SU-DHL-6 (cell line): ENCODE data around the gene TAF8.

ENCODE experiments used
- H2AFZ ChIP-seq: fragments of 200-600 bp; sonication (generic); 2 replicates; pipeline ENCODE4 v1.6.1; 2014; ENCODE audit warnings: low read depth, mild to moderate bottlenecking, moderate library complexity, mixed read lengths, antibody characterized with exemption, low read length; ENCODE audit not compliant: severe bottlenecking
- H3F3A ChIP-seq: fragments of 200-600 bp; shearing (Covaris generic); 2 replicates; pipeline ENCODE4 v1.6.0; 2016; ENCODE audit warnings: antibody characterized with exemption, mild to moderate bottlenecking; ENCODE audit not compliant: insufficient read depth
- H3K27ac ChIP-seq: fragments of 200-600 bp; sonication (generic); 2 replicates; pipeline ENCODE4 v1.5.1; 2016; ENCODE audit warnings: low read depth, mild to moderate bottlenecking, low read length, moderate library complexity, mixed read lengths
- H3K27me3 ChIP-seq: fragments of 200-600 bp; sonication (generic), shearing (Covaris generic); 2 replicates; pipeline ENCODE4 v1.6.0; 2014; ENCODE audit warnings: mild to moderate bottlenecking, low read length
- H3K36me3 ChIP-seq: fragments of 200-600 bp; sonication (generic); 2 replicates; pipeline ENCODE4 v1.6.1; 2014; ENCODE audit warnings: mild to moderate bottlenecking, low read length, mixed read lengths
- H3K4me2 ChIP-seq: fragments of 300-600, 200-600 bp; shearing (Covaris generic), sonication (generic); 2 replicates; pipeline ENCODE4 v1.6.0; 2014; ENCODE audit warnings: low read length, low read depth, mild to moderate bottlenecking; ENCODE audit not compliant: poor library complexity, severe bottlenecking
- H3K4me3 ChIP-seq: fragments of 200-600 bp; sonication (generic); 2 replicates; pipeline ENCODE4 v1.5.1; 2014; ENCODE audit warnings: antibody characterized with exemption, low read length, mild to moderate bottlenecking, mixed read lengths; ENCODE audit not compliant: insufficient read depth, poor library complexity, severe bottlenecking
- H3K79me2 ChIP-seq: fragments of 200-600 bp; sonication (generic); 2 replicates; pipeline ENCODE4 v1.6.1; 2014; ENCODE audit warnings: mild to moderate bottlenecking, low read length, moderate library complexity; ENCODE audit not compliant: insufficient read depth
- H3K9ac ChIP-seq: fragments of 200-600 bp; sonication (generic); 2 replicates; pipeline ENCODE4 v1.7.0; 2014; ENCODE audit warnings: mild to moderate bottlenecking, low read length
- H3K9me2 ChIP-seq: fragments of 200-600 bp; sonication (generic); replicated peaks from 2 replicates; pipeline ENCODE4 v1.6.1; 2014; ENCODE audit warnings: low read length; ENCODE audit not compliant: insufficient read depth
- H3K9me3 ChIP-seq: fragments of 200-600 bp; sonication (generic); 2 replicates; pipeline ENCODE4 v1.6.1; 2014; ENCODE audit warnings: low read length, mixed read lengths; ENCODE audit not compliant: insufficient read depth
- H4K20me1 ChIP-seq: fragments of 200-600 bp; sonication (generic); 2 replicates; pipeline ENCODE4 v1.6.1; 2014; ENCODE audit warnings: low read depth, mild to moderate bottlenecking, antibody characterized with exemption, low read length, moderate library complexity, mixed read lengths
- EZH2phosphoT487 ChIP-seq: fragments of 200-600 bp; sonication (generic), shearing (Covaris generic); conservative IDR thresholded peaks from 2 replicates; pipeline ENCODE4 v1.6.1; 2018; ENCODE audit warnings: mild to moderate bottlenecking, antibody characterized with exemption, low read length, moderate library complexity, mixed read lengths
- TF ChIP-seq, protein P1 (sequence below): fragments of 200-600 bp; sonication (generic); IDR thresholded peaks from one replicate; pipeline ENCODE4 v1.5.1; 2017; ENCODE audit warnings: antibody characterized with exemption, mild to moderate bottlenecking, low read length, moderate library complexity; ENCODE audit not compliant: insufficient read depth, poor library complexity, severe bottlenecking

TAF8 gene

DNA sequence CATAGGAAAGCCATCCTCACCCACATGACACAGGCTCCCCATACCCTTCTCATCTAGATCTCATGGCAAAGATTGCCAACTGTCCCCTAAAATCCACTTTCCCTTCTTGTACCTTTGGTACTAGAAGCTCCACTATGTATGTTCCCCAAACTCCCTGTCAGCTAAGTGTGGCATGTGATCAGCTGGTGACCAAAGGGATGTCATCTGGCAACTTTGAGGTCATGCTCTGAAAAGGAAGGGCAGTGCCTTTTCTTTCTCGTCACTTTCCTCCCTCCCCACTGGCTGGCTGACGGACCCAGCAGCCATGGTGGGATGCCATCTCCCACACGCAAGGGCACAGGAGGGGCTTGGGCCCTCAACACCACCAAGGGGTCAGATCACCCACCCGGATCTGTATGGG lies 23.8 kb upstream of the TAF8 start:
- Histone ChIP-seq H3K4me3 (no peak overlapping the region), H3K27ac (peak overlapping the region; percentile 92), H3F3A (peaks cover 77% of the 10 kb centered on the region), H2AFZ (no peak overlapping the region), H3K27me3 (no peaks in the 10 kb centered on the region), H4K20me1 (no peaks in the 10 kb centered on the region), H3K9me3 (no peaks in the 10 kb centered on the region), H3K36me3 (no peaks in the 10 kb centered on the region), H3K79me2 (no peaks in the 10 kb centered on the region), H3K9ac (peak overlapping the region; percentile 59; the same call in 1 of the 2 replicates), H3K4me2 (no peak overlapping the region), H3K9me2 (no peaks in the 10 kb centered on the region)
- TF ChIP-seq EZH2phosphoT487, result no peak
- TF ChIP-seq, protein P1, sequence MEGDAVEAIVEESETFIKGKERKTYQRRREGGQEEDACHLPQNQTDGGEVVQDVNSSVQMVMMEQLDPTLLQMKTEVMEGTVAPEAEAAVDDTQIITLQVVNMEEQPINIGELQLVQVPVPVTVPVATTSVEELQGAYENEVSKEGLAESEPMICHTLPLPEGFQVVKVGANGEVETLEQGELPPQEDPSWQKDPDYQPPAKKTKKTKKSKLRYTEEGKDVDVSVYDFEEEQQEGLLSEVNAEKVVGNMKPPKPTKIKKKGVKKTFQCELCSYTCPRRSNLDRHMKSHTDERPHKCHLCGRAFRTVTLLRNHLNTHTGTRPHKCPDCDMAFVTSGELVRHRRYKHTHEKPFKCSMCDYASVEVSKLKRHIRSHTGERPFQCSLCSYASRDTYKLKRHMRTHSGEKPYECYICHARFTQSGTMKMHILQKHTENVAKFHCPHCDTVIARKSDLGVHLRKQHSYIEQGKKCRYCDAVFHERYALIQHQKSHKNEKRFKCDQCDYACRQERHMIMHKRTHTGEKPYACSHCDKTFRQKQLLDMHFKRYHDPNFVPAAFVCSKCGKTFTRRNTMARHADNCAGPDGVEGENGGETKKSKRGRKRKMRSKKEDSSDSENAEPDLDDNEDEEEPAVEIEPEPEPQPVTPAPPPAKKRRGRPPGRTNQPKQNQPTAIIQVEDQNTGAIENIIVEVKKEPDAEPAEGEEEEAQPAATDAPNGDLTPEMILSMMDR, result no peak

DNA sequence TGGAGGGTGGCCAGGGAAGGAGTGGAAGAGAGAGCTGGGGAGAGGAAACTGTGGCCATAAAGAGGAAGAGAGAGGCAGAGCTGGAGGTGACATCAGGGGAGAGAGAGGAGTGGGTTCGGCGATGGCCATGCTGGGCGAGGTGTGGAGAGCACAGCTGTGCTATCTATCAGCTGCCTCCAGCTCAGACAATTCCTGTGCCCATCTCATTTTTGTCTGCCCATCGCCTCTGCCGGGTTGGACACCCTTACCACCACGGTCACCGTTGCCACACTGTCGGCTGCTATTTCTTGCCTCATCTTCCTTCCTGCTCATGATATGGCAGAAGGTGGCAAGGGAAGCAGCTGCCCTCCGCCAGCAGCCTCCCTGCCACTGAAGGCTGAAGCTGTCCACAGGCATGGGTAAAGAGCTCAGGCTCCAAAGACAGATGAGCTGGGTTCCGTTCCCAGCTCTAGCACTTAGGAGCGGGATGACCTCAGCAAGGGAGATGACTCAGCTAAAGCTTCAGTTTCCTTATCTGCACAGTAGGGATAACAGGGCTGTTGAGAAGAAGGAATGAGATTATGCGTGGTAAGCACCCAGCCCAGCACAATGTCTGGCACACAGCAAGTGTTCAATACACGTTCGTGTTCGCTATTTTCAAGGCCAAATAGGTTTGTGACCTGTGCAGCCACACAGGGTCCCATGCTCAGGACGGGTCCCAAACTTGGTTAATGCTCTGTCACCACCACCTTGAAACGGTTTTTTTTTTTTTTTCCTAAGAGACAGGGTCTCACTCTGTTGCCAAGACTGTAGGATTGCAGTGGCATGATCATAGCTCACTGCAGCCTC lies 21.9 kb upstream of the TAF8 start:
- Histone ChIP-seq H3K27me3 (no peaks in the 10 kb centered on the region), H4K20me1 (no peaks in the 10 kb centered on the region), H3K9me2 (no peaks in the 10 kb centered on the region), H3K4me3 (no peak overlapping the region), H3K27ac (peak overlapping the region; percentile 90), H3K79me2 (no peaks in the 10 kb centered on the region), H3K9ac (peak overlapping the region; percentile 42), H3K9me3 (no peaks in the 10 kb centered on the region), H2AFZ (peak overlapping the region; percentile 35), H3F3A (peaks cover 74% of the 10 kb centered on the region), H3K36me3 (no peaks in the 10 kb centered on the region), H3K4me2 (peak overlapping the region; percentile 39)
- TF ChIP-seq, protein P1, result no peak
- TF ChIP-seq EZH2phosphoT487, result no peak

DNA sequence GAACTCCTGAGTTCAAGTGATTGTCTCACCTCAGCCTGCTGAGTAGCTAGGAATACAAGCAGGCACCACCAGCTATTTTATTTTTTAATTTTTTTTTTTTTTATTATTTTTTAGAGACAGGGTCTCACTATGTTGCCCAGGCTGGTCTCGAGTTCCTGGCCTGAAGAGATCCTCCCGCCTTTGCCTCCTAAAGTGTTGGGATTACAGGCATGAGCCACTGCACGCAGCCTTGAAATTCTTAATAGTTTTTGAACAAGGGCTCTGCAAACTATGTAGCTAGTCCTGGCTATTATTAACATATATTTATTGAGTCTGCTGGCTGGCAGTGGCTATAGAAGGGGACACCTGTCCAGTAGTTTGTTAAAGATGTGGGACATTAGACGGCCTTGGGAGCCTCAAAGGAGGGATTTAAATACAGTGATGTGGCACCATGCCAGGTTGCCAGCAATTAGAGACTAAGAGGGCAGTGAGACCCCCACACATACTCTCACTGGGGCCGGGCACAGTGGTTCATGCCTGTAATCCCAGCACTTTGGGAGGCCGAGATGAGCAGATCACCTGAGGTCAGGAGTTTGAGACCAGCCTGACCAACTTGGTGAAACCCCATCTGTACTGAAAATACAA lies 21.1 kb upstream of the TAF8 start:
- peaks cover 68% of the 10 kb centered on the region for H3F3A ChIP-seq
- no peaks in the 10 kb centered on the region for H3K79me2 ChIP-seq
- no peak overlapping the region for H2AFZ ChIP-seq
- no peaks in the 10 kb centered on the region for H3K36me3 ChIP-seq
- H3K4me2 ChIP-seq, result peak overlapping the region; percentile 39
- no peaks in the 10 kb centered on the region for H3K27me3 ChIP-seq
- H3K9me2 ChIP-seq, result no peaks in the 10 kb centered on the region
- peak overlapping the region; percentile 42 for H3K9ac ChIP-seq
- no peaks in the 10 kb centered on the region for H3K9me3 ChIP-seq
- H3K27ac ChIP-seq, result peak overlapping the region; percentile 90
- H3K4me3 ChIP-seq, result no peak overlapping the region
- TF ChIP-seq, protein P1, result no peak
- no peak for TF ChIP-seq EZH2phosphoT487
- H4K20me1 ChIP-seq, result no peaks in the 10 kb centered on the region
